IMR-90 (cell line): ENCODE results near the gene MAN1A2.

Source experiments
- BHLHE40 ChIP-seq: fragments of 150-350 bp; IDR thresholded peaks from 2 replicates; pipeline ENCODE4 v1.6.1; 2016; ENCODE audit warnings: mild to moderate bottlenecking, low read depth, low read length
- CTCF ChIP-seq: conservative IDR thresholded peaks from 2 replicates; pipeline ENCODE4 v1.5.1; 2012; ENCODE audit warnings: mild to moderate bottlenecking, low read depth, low read length, improper control_type of control experiment
- ELK1 ChIP-seq: fragments of 150-350 bp; IDR thresholded peaks from 2 replicates; pipeline ENCODE4 v1.6.1; 2016; ENCODE audit warnings: low read depth, mild to moderate bottlenecking, low read length, moderate library complexity, borderline replicate concordance
- FOS ChIP-seq: fragments of 150-350 bp; IDR thresholded peaks from 2 replicates; pipeline ENCODE4 v1.6.1; 2016; ENCODE audit warnings: low read depth, low read length
- MAFK ChIP-seq: IDR thresholded peaks from 2 replicates; pipeline ENCODE4 v1.6.1; 2012; ENCODE audit warnings: low read depth, low read length, improper control_type of control experiment
- MAZ ChIP-seq: IDR thresholded peaks from 2 replicates; pipeline ENCODE4 v1.6.1; 2012; ENCODE audit warnings: low read depth, mild to moderate bottlenecking, low read length, improper control_type of control experiment, moderate library complexity, borderline replicate concordance
- MXI1 ChIP-seq: IDR thresholded peaks from 2 replicates; pipeline ENCODE4 v1.6.1; 2012; ENCODE audit warnings: low read depth, mild to moderate bottlenecking, low read length, moderate library complexity, borderline replicate concordance
- NFE2L2 ChIP-seq: fragments of 150-350 bp; IDR thresholded peaks from 2 replicates; pipeline ENCODE4 v1.6.1; 2016; ENCODE audit warnings: low read depth, mild to moderate bottlenecking, low read length
- POLR2A ChIP-seq: IDR thresholded peaks from 2 replicates; pipeline ENCODE4 v1.6.1; 2012; ENCODE audit warnings: mild to moderate bottlenecking, low read depth, low read length
- RAD21 ChIP-seq: IDR thresholded peaks from 2 replicates; pipeline ENCODE4 v1.6.1; 2012; ENCODE audit warnings: low read length, improper control_type of control experiment
- RCOR1 ChIP-seq: IDR thresholded peaks from 2 replicates; pipeline ENCODE4 v1.6.1; 2012; ENCODE audit warnings: mild to moderate bottlenecking, low read length, improper control_type of control experiment; ENCODE audit not compliant: insufficient replicate concordance
- RFX5 ChIP-seq: IDR thresholded peaks from 2 replicates; pipeline ENCODE4 v1.8.0; 2012; ENCODE audit warnings: low read depth, mild to moderate bottlenecking, low read length, moderate library complexity
- SMC3 ChIP-seq: fragments of 150-350 bp; IDR thresholded peaks from 2 replicates; pipeline ENCODE4 v1.6.1; 2016; ENCODE audit warnings: low read depth, mild to moderate bottlenecking, antibody characterized with exemption, low read length, moderate library complexity
- USF2 ChIP-seq: fragments of 150-350 bp; IDR thresholded peaks from 2 replicates; pipeline ENCODE4 v1.6.1; 2017; ENCODE audit warnings: mild to moderate bottlenecking, antibody characterized with exemption, low read length, low read depth

- TF ChIP-seq CTCF (no peak), MAZ (no peak), NFE2L2 (no peak), POLR2A (no peak), FOS (no peak), USF2 (no peak), SMC3 (no peak), RAD21 (no peak), BHLHE40 (no peak), RCOR1 (no peak), ELK1 (no peak), RFX5 (no peak), MXI1 (no peak), MAFK (no peak)
These were observed 105.8 kb downstream of the MAN1A2 start for GRCh38 chr1:117473063-117473462.
